HG03575 (cell line): ENCODE measurements around the gene MNT.

ENCODE experiments used
- ATAC-seq: cut with Tn5 transposase; IDR thresholded peaks from one replicate; pipeline ENCODE4 v1.9.1; 2021; ENCODE audit not compliant: unreplicated experiment, insufficient number of reproducible peaks, low FRiP score; ENCODE audit errors: extremely low read depth

Gene MNT

GRCh38 chr17:2386400-2387085, 14.3 kb downstream of the MNT start:
- ATAC-seq: no peak

GRCh38 chr17:2385240-2386210, 15.3 kb downstream of the MNT start:
- no peak for ATAC-seq

GRCh38 chr17:2384439-2385127, 16.3 kb downstream of the MNT start:
- ATAC-seq: no peak

- no peak for ATAC-seq
Measured at GRCh38 chr17:2383628-2384167, 17.2 kb downstream of the MNT start.

- no peak for ATAC-seq
Measured at GRCh38 chr17:2380950-2381649, 19.8 kb downstream of the MNT start.

GRCh38 chr17:2380226-2380922, 20.5 kb downstream of the MNT start:
- no peak for ATAC-seq

- no peak for ATAC-seq
Measured at GRCh38 chr17:2379489-2380225, 21.2 kb downstream of the MNT start.

- ATAC-seq: no peak
Measured at GRCh38 chr17:2378905-2379304, 22.0 kb downstream of the MNT start.

- ATAC-seq: no peak
Measured at GRCh38 chr17:2377659-2378058, 23.2 kb downstream of the MNT start.

- ATAC-seq: no peak
Measured at GRCh38 chr17:2376107-2376506, 24.8 kb downstream of the MNT start.

- ATAC-seq: no peak
Measured at GRCh38 chr17:2375406-2375805, 25.5 kb downstream of the MNT start.

- no peak for ATAC-seq
Measured at GRCh38 chr17:2374549-2375285, 26.1 kb downstream of the MNT start.

- ATAC-seq: no peak
Measured at GRCh38 chr17:2373179-2373578, 27.7 kb downstream of the MNT start.

GRCh38 chr17:2372681-2373080, 28.2 kb downstream of the MNT start:
- ATAC-seq: no peak

GRCh38 chr17:2372180-2372579, 28.7 kb downstream of the MNT start:
- no peak for ATAC-seq

GRCh38 chr17:2371183-2372130, 29.4 kb downstream of the MNT start:
- no peak for ATAC-seq
